HCT116 (cell line): ENCODE results near the gene NOL9. TPM values are rescaled to one million over a fixed set of nuclear protein-coding genes. Genes with fewer than 3 reads are reported as not detected.

Experiments used
- ATAC-seq: fragments of 200-7000 bp; cut with Tn5 transposase; 2 replicates; pipeline ENCODE4 v1.9.1; 2020; ENCODE audit warnings: mild to moderate bottlenecking, moderate library complexity
- BruUV-seq: library from RNA; stranded (reverse); fragments of 400-500 nt; replicated peaks from 2 replicates; lab custom pipeline; 2021; lab: Mats Ljungman, UMichigan
- CTCF ChIA-PET: fragments of 300-600 bp; sonication (Branson Sonifier 250); formaldehyde crosslinking; loops from one replicate; lab custom pipeline; 2021; ENCODE audit warnings: antibody characterized with exemption; lab: Charles Lee
- POLR2A ChIA-PET: fragments of 300-600, 350-600 bp; sonication (Branson Sonifier 250); formaldehyde crosslinking; loops from one replicate; lab custom pipeline; 2021; ENCODE audit warnings: antibody characterized with exemption; lab: Charles Lee
- RAD21 ChIA-PET, 2 experiments: fragments of 300-600 bp; sonication (Branson Sonifier 250); formaldehyde crosslinking; loops; one replicate each; lab custom pipeline; 2023; ENCODE audit warnings: low total read pairs in 2 of 2; ENCODE audit not compliant: uncharacterized antibody in 2 of 2, unreplicated experiment in 2 of 2, low non-redundant PET in 1 of 2; lab: Charles Lee
- DNase-seq: peaks from one replicate; pipeline ENCODE4 v3.0.0-alpha.2; 2010; ENCODE audit warnings: low read depth, low spot score
- H2AFZ ChIP-seq: fragments of 200-600 bp; shearing (Covaris generic), sonication (generic); 2 replicates; pipeline ENCODE4 v1.6.1; 2017; ENCODE audit warnings: low read depth, mixed run types, mixed read lengths, antibody characterized with exemption, low read length; ENCODE audit not compliant: poor library complexity, severe bottlenecking
- H3K27ac ChIP-seq: 2 replicates; pipeline ENCODE4 v1.5.1; 2012; ENCODE audit warnings: low read depth, low read length
- H3K27me3 ChIP-seq: fragments of 200-600 bp; sonication (generic); 2 replicates; pipeline ENCODE4 v1.6.1; 2016; ENCODE audit warnings: mixed run types, low read length, mixed read lengths; ENCODE audit not compliant: insufficient read depth
- H3K36me3 ChIP-seq, 2 experiments: fragments of 200-500 bp in 1 of 2; fragments of 200-600 bp in 1 of 2; sonication (Bioruptor generic) in 1 of 2; sonication (generic) in 1 of 2; 2 replicates each; pipeline versions ENCODE4 v1.5.1 to v1.6.1; 2014 to 2016; ENCODE audit warnings: low read length in 2 of 2, inconsistent platforms in 1 of 2, mixed read lengths in 1 of 2, mixed run types in 1 of 2; ENCODE audit not compliant: insufficient read depth in 2 of 2, control insufficient read depth in 1 of 2
- H3K4me1 ChIP-seq, 2 experiments: fragments of 200-600 bp in 1 of 2; sonication (generic) in 1 of 2; 2 replicates each; pipeline versions ENCODE4 v1.5.1 to v1.6.1; 2012 to 2017; ENCODE audit warnings: low read length in 2 of 2, inconsistent platforms in 1 of 2, mild to moderate bottlenecking in 1 of 2, mixed read lengths in 1 of 2, mixed run types in 1 of 2, moderate library complexity in 1 of 2; ENCODE audit not compliant: insufficient read depth in 2 of 2, control insufficient read depth in 1 of 2
- H3K4me2 ChIP-seq: fragments of 200-600 bp; sonication (generic); 2 replicates; pipeline ENCODE4 v1.6.1; 2017; ENCODE audit warnings: mixed run types, low read length, mixed read lengths
- H3K4me3 ChIP-seq, 2 experiments: fragments of 200-600 bp in 1 of 2; sonication (generic) in 1 of 2; replicated peaks in 1 of 2; 2 replicates each; pipeline ENCODE4 v1.5.1; 2011 to 2016; ENCODE audit warnings: low read length in 2 of 2, control low read depth in 1 of 2, low read depth in 1 of 2, mild to moderate bottlenecking in 1 of 2, mixed read lengths in 1 of 2, mixed run types in 1 of 2
- H3K79me2 ChIP-seq: fragments of 200-600 bp; sonication (generic); 2 replicates; pipeline ENCODE4 v1.6.1; 2017; ENCODE audit warnings: mild to moderate bottlenecking, mixed run types, low read length, moderate library complexity, mixed read lengths; ENCODE audit not compliant: insufficient read depth
- H3K9ac ChIP-seq: fragments of 200-600 bp; sonication (generic); 2 replicates; pipeline ENCODE4 v1.6.1; 2016; ENCODE audit warnings: low read length, mixed read lengths
- H3K9me2 ChIP-seq: fragments of 200-600 bp; sonication (generic), shearing (Covaris generic); 2 replicates; pipeline ENCODE4 v1.6.1; 2017; ENCODE audit warnings: mixed run types, mild to moderate bottlenecking, moderate library complexity; ENCODE audit not compliant: insufficient read depth
- H3K9me3 ChIP-seq, 2 experiments: fragments of 200-500 bp in 1 of 2; fragments of 200-600 bp in 1 of 2; sonication (Bioruptor generic) in 1 of 2; sonication (generic) in 1 of 2; 2 replicates each; pipeline ENCODE4 v1.6.1; 2014 to 2017; ENCODE audit warnings: low read length in 2 of 2, mixed read lengths in 2 of 2, inconsistent platforms in 1 of 2, low read depth in 1 of 2, mild to moderate bottlenecking in 1 of 2, mixed run types in 1 of 2, moderate library complexity in 1 of 2; ENCODE audit not compliant: control insufficient read depth in 1 of 2, insufficient read depth in 1 of 2
- H4K20me1 ChIP-seq: fragments of 200-600 bp; sonication (generic), shearing (Covaris generic); 2 replicates; pipeline ENCODE4 v1.6.1; 2017; ENCODE audit warnings: mixed run types, mild to moderate bottlenecking, moderate library complexity; ENCODE audit not compliant: insufficient read depth
- CBX3 ChIP-seq: IDR thresholded peaks from 2 replicates; pipeline ENCODE4 v1.6.1; 2012; ENCODE audit warnings: low read depth
- EGR1 ChIP-seq: IDR thresholded peaks from 2 replicates; pipeline ENCODE4 v1.6.1; 2012; ENCODE audit warnings: low read depth
- ELF1 ChIP-seq: IDR thresholded peaks from 2 replicates; pipeline ENCODE4 v1.6.1; 2012; ENCODE audit warnings: low read depth, borderline replicate concordance
- EZH2 ChIP-seq: fragments of 200-600 bp; sonication (generic); IDR thresholded peaks from 2 replicates; pipeline ENCODE4 v1.6.1; 2017; ENCODE audit warnings: antibody characterized with exemption, mixed run types
- EZH2phosphoT487 ChIP-seq: fragments of 200-600 bp; IDR thresholded peaks from 2 replicates; pipeline ENCODE4 v1.6.1; 2018; ENCODE audit warnings: antibody characterized with exemption, borderline replicate concordance
- FOSL1 ChIP-seq: IDR thresholded peaks from 2 replicates; pipeline ENCODE4 v1.6.1; 2012; ENCODE audit warnings: low read depth
- JUND ChIP-seq: IDR thresholded peaks from 2 replicates; pipeline ENCODE4 v1.6.1; 2012
- POLR2A ChIP-seq: IDR thresholded peaks from 2 replicates; pipeline ENCODE4 v1.7.0; 2011; ENCODE audit warnings: borderline replicate concordance; ENCODE audit not compliant: insufficient read depth, insufficient read length; ENCODE audit errors: extremely low read depth
- POLR2AphosphoS5 ChIP-seq: IDR thresholded peaks from 2 replicates; pipeline ENCODE4 v1.6.1; 2011; ENCODE audit warnings: mild to moderate bottlenecking, low read depth, low read length, moderate library complexity
- RAD21 ChIP-seq: IDR thresholded peaks from 2 replicates; pipeline ENCODE4 v1.6.1; 2012; ENCODE audit warnings: low read depth, mild to moderate bottlenecking
- SP1 ChIP-seq: IDR thresholded peaks from 2 replicates; pipeline ENCODE4 v1.6.1; 2012; ENCODE audit warnings: low read depth
- SRF ChIP-seq: IDR thresholded peaks from 2 replicates; pipeline ENCODE4 v1.6.1; 2012; ENCODE audit warnings: low read depth
- TCF7L2 ChIP-seq: IDR thresholded peaks from 2 replicates; pipeline ENCODE4 v1.7.0; 2011; ENCODE audit warnings: borderline replicate concordance, inconsistent platforms; ENCODE audit not compliant: insufficient read depth, insufficient read length; ENCODE audit errors: extremely low read depth
- YY1 ChIP-seq: IDR thresholded peaks from 2 replicates; pipeline ENCODE4 v1.6.1; 2011; ENCODE audit warnings: low read length, low read depth, moderate library complexity, mild to moderate bottlenecking; ENCODE audit not compliant: insufficient replicate concordance; ENCODE audit errors: extremely low read depth
- intact Hi-C: fragments of 100-400 bp; cut with micrococcal nuclease; formaldehyde crosslinking; loops from 2 replicates; pipeline ENCODE4 v1.10.0; 2022
- total RNA-seq: library from RNA; stranded (reverse); gene quantifications from one replicate; pipeline ENCODE4 v1.2.1, GENCODE V29; 2021; ENCODE audit not compliant: unreplicated experiment
- TF ChIP-seq, protein P1 (sequence below): IDR thresholded peaks from 2 replicates; pipeline ENCODE4 v1.6.1; 2012; ENCODE audit warnings: low read depth
- TF ChIP-seq, protein P2 (sequence below): IDR thresholded peaks from 2 replicates; pipeline ENCODE4 v1.6.1; 2011; ENCODE audit warnings: mild to moderate bottlenecking, low read length, moderate library complexity; ENCODE audit not compliant: insufficient replicate concordance; ENCODE audit errors: extremely low read depth
- TF ChIP-seq, protein P3 (sequence below), 3 experiments: fragments of 200-600 bp in 1 of 3; sonication (generic) in 1 of 3; IDR thresholded peaks in 2 of 3; conservative IDR thresholded peaks in 1 of 3; 2 replicates each; pipeline ENCODE4 v1.5.1; 2012 to 2017; ENCODE audit warnings: low read depth in 2 of 3, low read length in 2 of 3, antibody characterized with exemption in 1 of 3, borderline replicate concordance in 1 of 3, control low read depth in 1 of 3, mild to moderate bottlenecking in 1 of 3, mixed read lengths in 1 of 3, mixed run types in 1 of 3, moderate library complexity in 1 of 3; ENCODE audit not compliant: insufficient read depth in 1 of 3

The NOL9 gene
- total RNA-seq, 1 experiment from 2014 or later = 46.4 TPM

GRCh38 chr1:6591644-6592043, 37.3 kb upstream of the NOL9 start:
- RAD21 ChIA-PET = no interaction called here
- Histone ChIP-seq H3K9me3 (no peaks in the 10 kb centered on the region), H3K4me3 (no peak overlapping the region), H3K4me2 (no peak overlapping the region), H3K4me1 (no peaks in the 10 kb centered on the region), H3K27me3 (no peaks in the 10 kb centered on the region), H3K79me2 (peaks cover 42% of the 10 kb centered on the region), H3K9ac (no peak overlapping the region), H4K20me1 (no peaks in the 10 kb centered on the region; the same call in 1 of the 2 replicates), H2AFZ (no peak overlapping the region), H3K9me2 (no peaks in the 10 kb centered on the region), H3K27ac (no peak overlapping the region), H3K36me3 (peaks cover 19 to 60% of the 10 kb centered on the region in 2 experiments; a peak in 3 of 4 replicates)
- CTCF ChIA-PET = no interaction called here
- intact Hi-C loops = no loop called here
- no peak for ATAC-seq
- POLR2A ChIA-PET = interaction anchor here (1.1 kb wide), 1 partner anchor 10 kb away, joined by 3 read pairs; the partner anchor contains the start of gene KLHL21
- DNase-seq = no peak
- TF ChIP-seq FOSL1 (no peak), POLR2A (no peak), POLR2AphosphoS5 (no peak), YY1 (no peak), EGR1 (no peak), SRF (no peak), EZH2 (no peak), JUND (no peak), EZH2phosphoT487 (no peak), CBX3 (no peak), SP1 (no peak), TCF7L2 (no peak), ELF1 (no peak), RAD21 (no peak)
- TF ChIP-seq, protein P1, sequence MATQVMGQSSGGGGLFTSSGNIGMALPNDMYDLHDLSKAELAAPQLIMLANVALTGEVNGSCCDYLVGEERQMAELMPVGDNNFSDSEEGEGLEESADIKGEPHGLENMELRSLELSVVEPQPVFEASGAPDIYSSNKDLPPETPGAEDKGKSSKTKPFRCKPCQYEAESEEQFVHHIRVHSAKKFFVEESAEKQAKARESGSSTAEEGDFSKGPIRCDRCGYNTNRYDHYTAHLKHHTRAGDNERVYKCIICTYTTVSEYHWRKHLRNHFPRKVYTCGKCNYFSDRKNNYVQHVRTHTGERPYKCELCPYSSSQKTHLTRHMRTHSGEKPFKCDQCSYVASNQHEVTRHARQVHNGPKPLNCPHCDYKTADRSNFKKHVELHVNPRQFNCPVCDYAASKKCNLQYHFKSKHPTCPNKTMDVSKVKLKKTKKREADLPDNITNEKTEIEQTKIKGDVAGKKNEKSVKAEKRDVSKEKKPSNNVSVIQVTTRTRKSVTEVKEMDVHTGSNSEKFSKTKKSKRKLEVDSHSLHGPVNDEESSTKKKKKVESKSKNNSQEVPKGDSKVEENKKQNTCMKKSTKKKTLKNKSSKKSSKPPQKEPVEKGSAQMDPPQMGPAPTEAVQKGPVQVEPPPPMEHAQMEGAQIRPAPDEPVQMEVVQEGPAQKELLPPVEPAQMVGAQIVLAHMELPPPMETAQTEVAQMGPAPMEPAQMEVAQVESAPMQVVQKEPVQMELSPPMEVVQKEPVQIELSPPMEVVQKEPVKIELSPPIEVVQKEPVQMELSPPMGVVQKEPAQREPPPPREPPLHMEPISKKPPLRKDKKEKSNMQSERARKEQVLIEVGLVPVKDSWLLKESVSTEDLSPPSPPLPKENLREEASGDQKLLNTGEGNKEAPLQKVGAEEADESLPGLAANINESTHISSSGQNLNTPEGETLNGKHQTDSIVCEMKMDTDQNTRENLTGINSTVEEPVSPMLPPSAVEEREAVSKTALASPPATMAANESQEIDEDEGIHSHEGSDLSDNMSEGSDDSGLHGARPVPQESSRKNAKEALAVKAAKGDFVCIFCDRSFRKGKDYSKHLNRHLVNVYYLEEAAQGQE = no peak
- TF ChIP-seq, protein P2, sequence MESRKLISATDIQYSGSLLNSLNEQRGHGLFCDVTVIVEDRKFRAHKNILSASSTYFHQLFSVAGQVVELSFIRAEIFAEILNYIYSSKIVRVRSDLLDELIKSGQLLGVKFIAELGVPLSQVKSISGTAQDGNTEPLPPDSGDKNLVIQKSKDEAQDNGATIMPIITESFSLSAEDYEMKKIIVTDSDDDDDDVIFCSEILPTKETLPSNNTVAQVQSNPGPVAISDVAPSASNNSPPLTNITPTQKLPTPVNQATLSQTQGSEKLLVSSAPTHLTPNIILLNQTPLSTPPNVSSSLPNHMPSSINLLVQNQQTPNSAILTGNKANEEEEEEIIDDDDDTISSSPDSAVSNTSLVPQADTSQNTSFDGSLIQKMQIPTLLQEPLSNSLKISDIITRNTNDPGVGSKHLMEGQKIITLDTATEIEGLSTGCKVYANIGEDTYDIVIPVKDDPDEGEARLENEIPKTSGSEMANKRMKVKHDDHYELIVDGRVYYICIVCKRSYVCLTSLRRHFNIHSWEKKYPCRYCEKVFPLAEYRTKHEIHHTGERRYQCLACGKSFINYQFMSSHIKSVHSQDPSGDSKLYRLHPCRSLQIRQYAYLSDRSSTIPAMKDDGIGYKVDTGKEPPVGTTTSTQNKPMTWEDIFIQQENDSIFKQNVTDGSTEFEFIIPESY = no peak
- TF ChIP-seq, protein P3, sequence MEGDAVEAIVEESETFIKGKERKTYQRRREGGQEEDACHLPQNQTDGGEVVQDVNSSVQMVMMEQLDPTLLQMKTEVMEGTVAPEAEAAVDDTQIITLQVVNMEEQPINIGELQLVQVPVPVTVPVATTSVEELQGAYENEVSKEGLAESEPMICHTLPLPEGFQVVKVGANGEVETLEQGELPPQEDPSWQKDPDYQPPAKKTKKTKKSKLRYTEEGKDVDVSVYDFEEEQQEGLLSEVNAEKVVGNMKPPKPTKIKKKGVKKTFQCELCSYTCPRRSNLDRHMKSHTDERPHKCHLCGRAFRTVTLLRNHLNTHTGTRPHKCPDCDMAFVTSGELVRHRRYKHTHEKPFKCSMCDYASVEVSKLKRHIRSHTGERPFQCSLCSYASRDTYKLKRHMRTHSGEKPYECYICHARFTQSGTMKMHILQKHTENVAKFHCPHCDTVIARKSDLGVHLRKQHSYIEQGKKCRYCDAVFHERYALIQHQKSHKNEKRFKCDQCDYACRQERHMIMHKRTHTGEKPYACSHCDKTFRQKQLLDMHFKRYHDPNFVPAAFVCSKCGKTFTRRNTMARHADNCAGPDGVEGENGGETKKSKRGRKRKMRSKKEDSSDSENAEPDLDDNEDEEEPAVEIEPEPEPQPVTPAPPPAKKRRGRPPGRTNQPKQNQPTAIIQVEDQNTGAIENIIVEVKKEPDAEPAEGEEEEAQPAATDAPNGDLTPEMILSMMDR (IDR thresholded peaks at IDR 0.05 in 2 of 3, conservative IDR thresholded peaks at IDR 0.05 in 1 of 3; ENCODE audit: borderline replicate concordance in 1 of 3, insufficient read depth in 1 of 3, low read depth in 2 of 3, low read length in 2 of 3) = no peak
- BruUV-seq = no TSS peak
